Left lung (tissue), 10 donors: ENCODE results near the gene ALDH4A1. TPM values are rescaled to one million over a fixed set of nuclear protein-coding genes. Genes with fewer than 3 reads are reported as not detected.

Experiments used
- ATAC-seq: fragments of 200-7000 bp; cut with Tn5 transposase; one replicate; pipeline ENCODE4 v1.9.1; 2020; ENCODE audit warnings: moderate library complexity
- DNase-seq, 4 donors: peaks; one replicate each; pipeline ENCODE4 v3.0.0-alpha.2; 2013 to 2020
- H3K27ac ChIP-seq, 2 donors: fragments of 200-600 bp; sonication (generic) in 1 of 2; one replicate each; pipeline versions ENCODE4 v1.5.0 to v1.8.0; 2020 to 2021
- H3K27me3 ChIP-seq, 2 donors: fragments of 200-600 bp; sonication (generic) in 1 of 2; one replicate each; pipeline versions ENCODE4 v1.5.0 to v1.8.0; 2020 to 2021
- H3K36me3 ChIP-seq, 2 donors: fragments of 200-600 bp; sonication (generic) in 1 of 2; one replicate each; pipeline versions ENCODE4 v1.5.0 to v1.8.0; 2020 to 2021
- H3K4me1 ChIP-seq, 2 donors: fragments of 200-600 bp; one replicate each; pipeline ENCODE4 v1.8.0; 2021
- H3K4me3 ChIP-seq, 2 donors: fragments of 200-600 bp; sonication (generic) in 1 of 2; one replicate each; pipeline versions ENCODE4 v1.5.0 to v1.8.0; 2020 to 2021; ENCODE audit warnings: mild to moderate bottlenecking in 1 of 2
- H3K9me3 ChIP-seq, 2 donors: fragments of 200-600 bp; sonication (generic) in 1 of 2; one replicate each; pipeline versions ENCODE4 v1.5.0 to v1.8.0; 2020 to 2021
- CTCF ChIP-seq, 2 donors: fragments of 200-600 bp; sonication (generic) in 1 of 2; IDR thresholded peaks; one replicate each; pipeline versions ENCODE4 v1.5.0 to v1.8.0; 2021; ENCODE audit warnings: antibody characterized with exemption in 2 of 2
- intact Hi-C, 2 donors: fragments of 100-400 bp; cut with DNase I; formaldehyde crosslinking; loops; one replicate each; pipeline versions ENCODE4 v1.11.2 to v1.14.2; 2022
- polyA plus RNA-seq, 6 donors: library from polyadenylated mRNA; unstranded; fragments of 120-200 nt; gene quantifications; one replicate each; pipeline ENCODE4 v1.2.1, GENCODE V29; 2013; ENCODE audit not compliant: insufficient read length in 6 of 6
- total RNA-seq, 2 donors: library from RNA; stranded (reverse); fragmentation: NEBNext Ultra II Directional; extraction: Animal tissue kit (Norgen Biotek cat#: 25700); gene quantifications; one replicate each; pipeline ENCODE4 v1.2.1, GENCODE V29; 2021
- donor health status: DM: no; HTN: yes; CAD: no.
- donor health status: DM: no; HTN: no; CAD: no.

Gene ALDH4A1
- total and polyA plus RNA-seq, 8 donors = 11.3 to 21.1 (median 19.4) TPM

- Histone ChIP-seq H3K36me3 (peaks cover 0 to 18% of the 10 kb centered on the region in 2 donors), H3K27me3 (no peaks in the 10 kb centered on the region), H3K27ac (peak overlapping the region; percentile 71 to 90), H3K9me3 (no peaks in the 10 kb centered on the region), H3K4me1 (peaks cover 52 to 64% of the 10 kb centered on the region in 2 donors), H3K4me3 (no peak overlapping the region)
- intact Hi-C loops = no loop called here
- TF ChIP-seq CTCF (IDR thresholded peaks at IDR 0.05) = no peak
- peak in 1 of 4 donors; percentile 72 for DNase-seq
- peak; percentile 3 for ATAC-seq
Observed at GRCh38 chr1:18922848-18923755, 20.7 kb upstream of the ALDH4A1 start.

- Histone ChIP-seq H3K4me1 (peaks cover 44 to 56% of the 10 kb centered on the region in 2 donors), H3K9me3 (no peaks in the 10 kb centered on the region), H3K4me3 (no peak overlapping the region), H3K27me3 (no peaks in the 10 kb centered on the region), H3K36me3 (peaks cover 0 to 19% of the 10 kb centered on the region in 2 donors), H3K27ac (peak overlapping the region; percentile 71 to 90)
- TF ChIP-seq CTCF (IDR thresholded peaks at IDR 0.05) = no peak
- intact Hi-C loops = no loop called here
- ATAC-seq (peak; percentile 80), DNase-seq (peak; percentile 57 to 94 (median 84))
Observed at GRCh38 chr1:18922319-18922726, 20.0 kb upstream of the ALDH4A1 start.

GRCh38 chr1:18921516-18922251, 19.3 kb upstream of the ALDH4A1 start:
- peak overlapping the region; percentile 71 to 90 for H3K27ac ChIP-seq
- H3K36me3 ChIP-seq = peaks cover 0 to 26% of the 10 kb centered on the region in 2 donors
- H3K9me3 ChIP-seq = no peaks in the 10 kb centered on the region
- H3K4me1 ChIP-seq = peaks cover 38 to 50% of the 10 kb centered on the region in 2 donors
- TF ChIP-seq CTCF (IDR thresholded peaks at IDR 0.05) = no peak
- ATAC-seq (no peak), DNase-seq (no peak)
- intact Hi-C loops = no loop called here
- H3K27me3 ChIP-seq = no peaks in the 10 kb centered on the region
- H3K4me3 ChIP-seq = no peak overlapping the region

GRCh38 chr1:18920931-18921330, 18.6 kb upstream of the ALDH4A1 start:
- ATAC-seq (no peak), DNase-seq (no peak)
- H3K27ac ChIP-seq = no peak overlapping the region
- intact Hi-C loops = no loop called here
- no peak for TF ChIP-seq CTCF (IDR thresholded peaks at IDR 0.05)
- no peak overlapping the region for H3K4me3 ChIP-seq
- H3K4me1 ChIP-seq = peaks cover 32 to 42% of the 10 kb centered on the region in 2 donors
- H3K9me3 ChIP-seq = no peaks in the 10 kb centered on the region
- peaks cover 0 to 33% of the 10 kb centered on the region in 2 donors for H3K36me3 ChIP-seq
- H3K27me3 ChIP-seq = no peaks in the 10 kb centered on the region

GRCh38 chr1:18919956-18920355, 17.6 kb upstream of the ALDH4A1 start:
- Histone ChIP-seq H3K27me3 (no peaks in the 10 kb centered on the region), H3K4me1 (peaks cover 32 to 38% of the 10 kb centered on the region in 2 donors), H3K27ac (no peak overlapping the region), H3K4me3 (no peak overlapping the region), H3K9me3 (no peaks in the 10 kb centered on the region), H3K36me3 (peaks cover 0 to 38% of the 10 kb centered on the region in 2 donors)
- ATAC-seq = no peak
- intact Hi-C loops = loop anchor here in 1 of 2 donors (10.0 kb wide), 1 partner anchor 45 kb away; no protein-coding TSS in a partner anchor
- TF ChIP-seq CTCF (IDR thresholded peaks at IDR 0.05) = no peak
- DNase-seq = no peak
